Neural cell (in vitro differentiated cells): Measurements from ENCODE around the gene TNF. TPM values are rescaled to one million over a fixed set of nuclear protein-coding genes. Genes with fewer than 3 reads are reported as not detected.

Experiments used
- H2AFZ ChIP-seq: fragments of 200-600, 300-800 bp; sonication (generic), shearing (Covaris generic); 2 replicates; pipeline ENCODE4 v1.6.0; 2014; ENCODE audit warnings: low read depth, mild to moderate bottlenecking, antibody characterized with exemption, low read length, moderate library complexity
- H3F3A ChIP-seq: fragments of 200-600 bp; shearing (Covaris generic); 2 replicates; pipeline ENCODE4 v1.6.1; 2016; ENCODE audit warnings: mild to moderate bottlenecking, moderate library complexity, mixed read lengths, antibody characterized with exemption, low read length; ENCODE audit not compliant: insufficient read depth, poor library complexity, severe bottlenecking
- H3K27ac ChIP-seq: fragments of 200-600, 300-800 bp; sonication (generic), shearing (Covaris generic); 2 replicates; pipeline ENCODE4 v1.5.1; 2014; ENCODE audit warnings: mild to moderate bottlenecking, low read length, moderate library complexity
- H3K27me3 ChIP-seq: fragments of 300-800, 200-600 bp; sonication (generic), shearing (Covaris generic); 2 replicates; pipeline ENCODE4 v1.6.0; 2014; ENCODE audit warnings: mild to moderate bottlenecking, low read depth, low read length, moderate library complexity; ENCODE audit not compliant: insufficient read depth
- H3K36me3 ChIP-seq: fragments of 300-800, 200-600 bp; sonication (generic), shearing (Covaris generic); 2 replicates; pipeline ENCODE4 v1.5.1; 2014; ENCODE audit warnings: mild to moderate bottlenecking, antibody characterized with exemption, low read length, moderate library complexity; ENCODE audit not compliant: insufficient read depth
- H3K4me2 ChIP-seq: fragments of 300-800, 200-600 bp; sonication (generic), shearing (Covaris generic); 2 replicates; pipeline ENCODE4 v1.6.0; 2014; ENCODE audit warnings: mild to moderate bottlenecking, low read length
- H3K4me3 ChIP-seq: fragments of 300-800, 200-600 bp; sonication (generic), shearing (Covaris generic); 2 replicates; pipeline ENCODE4 v1.5.1; 2014; ENCODE audit warnings: mild to moderate bottlenecking, low read length, moderate library complexity
- H3K79me2 ChIP-seq: fragments of 200-600 bp; shearing (Covaris generic); replicated peaks from 2 replicates; pipeline ENCODE4 v1.6.0; 2014; ENCODE audit warnings: mild to moderate bottlenecking, low read length, moderate library complexity; ENCODE audit not compliant: insufficient read depth
- H3K9ac ChIP-seq: fragments of 300-800, 200-600 bp; sonication (generic), shearing (Covaris generic); 2 replicates; pipeline ENCODE4 v1.6.1; 2016; ENCODE audit warnings: mild to moderate bottlenecking, low read length, mixed read lengths
- H3K9me2 ChIP-seq: fragments of 200-600 bp; shearing (Covaris generic); 2 replicates; pipeline ENCODE4 v1.6.1; 2016; ENCODE audit warnings: mild to moderate bottlenecking, low read length, mixed read lengths; ENCODE audit not compliant: insufficient read depth
- H3K9me3 ChIP-seq: fragments of 200-600, 300-800 bp; sonication (generic), shearing (Covaris generic); 2 replicates; pipeline ENCODE4 v1.6.1; 2016; ENCODE audit warnings: mild to moderate bottlenecking, mixed run types, low read length, moderate library complexity, mixed read lengths
- H4K20me1 ChIP-seq: fragments of 200-600 bp; shearing (Covaris generic); 2 replicates; pipeline ENCODE4 v1.6.1; 2016; ENCODE audit warnings: mild to moderate bottlenecking, mixed run types; ENCODE audit not compliant: insufficient read depth
- EP300 ChIP-seq: fragments of 450-650 bp; conservative IDR thresholded peaks from 2 replicates; pipeline ENCODE4 v1.6.1; 2014; ENCODE audit warnings: antibody characterized with exemption, mild to moderate bottlenecking, moderate library complexity; ENCODE audit not compliant: poor library complexity, severe bottlenecking
- EZH2 ChIP-seq: fragments of 200-600, 300-800 bp; shearing (Covaris generic), sonication (generic); IDR thresholded peaks from 2 replicates; pipeline ENCODE4 v1.6.1; 2014; ENCODE audit warnings: antibody characterized with exemption, low read length, borderline replicate concordance, mild to moderate bottlenecking; ENCODE audit not compliant: insufficient read depth, poor library complexity, severe bottlenecking
- MXI1 ChIP-seq: fragments of 450-650 bp; conservative IDR thresholded peaks from 2 replicates; pipeline ENCODE4 v1.6.1; 2014; ENCODE audit warnings: antibody characterized with exemption, mild to moderate bottlenecking; ENCODE audit not compliant: poor library complexity, severe bottlenecking
- POLR2AphosphoS5 ChIP-seq: IDR thresholded peaks from 2 replicates; pipeline ENCODE4 v1.6.1; 2012
- RAD21 ChIP-seq: fragments of 450-650 bp; conservative IDR thresholded peaks from 2 replicates; pipeline ENCODE4 v1.6.1; 2014; ENCODE audit warnings: antibody characterized with exemption, mild to moderate bottlenecking, moderate library complexity
- REST ChIP-seq: IDR thresholded peaks from 2 replicates; pipeline ENCODE4 v1.6.1; 2012; ENCODE audit warnings: borderline replicate concordance
- SMC3 ChIP-seq: fragments of 450-650 bp; conservative IDR thresholded peaks from 2 replicates; pipeline ENCODE4 v1.6.1; 2014; ENCODE audit warnings: antibody characterized with exemption, mild to moderate bottlenecking, moderate library complexity; ENCODE audit not compliant: poor library complexity
- TAF1 ChIP-seq: IDR thresholded peaks from 2 replicates; pipeline ENCODE4 v1.6.1; 2012; ENCODE audit warnings: low read depth
- polyA plus RNA-seq: library from polyadenylated mRNA; depleted of rRNA; stranded (reverse); fragments of >200 nt; gene quantifications from 2 replicates; pipeline ENCODE4 v1.2.3, GENCODE V29; 2014
- TF ChIP-seq, protein P1 (sequence below): fragments of 450-650 bp; IDR thresholded peaks from 2 replicates; pipeline ENCODE4 v1.5.1; 2014; ENCODE audit warnings: antibody characterized with exemption, mild to moderate bottlenecking, moderate library complexity; ENCODE audit not compliant: poor library complexity, severe bottlenecking

TNF gene
- polyA plus RNA-seq, 1 donor from 2014 or later, result not detected

GRCh38 chr6:31614075-31614619, 38.8 kb downstream of the TNF start:
- Histone ChIP-seq H3K27me3 (no peaks in the 10 kb centered on the region), H3K36me3 (no peaks in the 10 kb centered on the region), H3K4me2 (no peak overlapping the region), H4K20me1 (no peaks in the 10 kb centered on the region), H3K9ac (no peak overlapping the region), H3K27ac (no peak overlapping the region), H3K4me3 (no peak overlapping the region), H3K9me3 (no peaks in the 10 kb centered on the region), H3F3A (no peaks in the 10 kb centered on the region), H3K79me2 (no peaks in the 10 kb centered on the region), H3K9me2 (no peaks in the 10 kb centered on the region), H2AFZ (no peak overlapping the region)
- no peak for TF ChIP-seq RAD21
- TF ChIP-seq TAF1, result no peak
- TF ChIP-seq EZH2, result no peak
- no peak for TF ChIP-seq MXI1
- TF ChIP-seq SMC3, result no peak
- TF ChIP-seq REST, result no peak
- no peak for TF ChIP-seq POLR2AphosphoS5
- TF ChIP-seq, protein P1, sequence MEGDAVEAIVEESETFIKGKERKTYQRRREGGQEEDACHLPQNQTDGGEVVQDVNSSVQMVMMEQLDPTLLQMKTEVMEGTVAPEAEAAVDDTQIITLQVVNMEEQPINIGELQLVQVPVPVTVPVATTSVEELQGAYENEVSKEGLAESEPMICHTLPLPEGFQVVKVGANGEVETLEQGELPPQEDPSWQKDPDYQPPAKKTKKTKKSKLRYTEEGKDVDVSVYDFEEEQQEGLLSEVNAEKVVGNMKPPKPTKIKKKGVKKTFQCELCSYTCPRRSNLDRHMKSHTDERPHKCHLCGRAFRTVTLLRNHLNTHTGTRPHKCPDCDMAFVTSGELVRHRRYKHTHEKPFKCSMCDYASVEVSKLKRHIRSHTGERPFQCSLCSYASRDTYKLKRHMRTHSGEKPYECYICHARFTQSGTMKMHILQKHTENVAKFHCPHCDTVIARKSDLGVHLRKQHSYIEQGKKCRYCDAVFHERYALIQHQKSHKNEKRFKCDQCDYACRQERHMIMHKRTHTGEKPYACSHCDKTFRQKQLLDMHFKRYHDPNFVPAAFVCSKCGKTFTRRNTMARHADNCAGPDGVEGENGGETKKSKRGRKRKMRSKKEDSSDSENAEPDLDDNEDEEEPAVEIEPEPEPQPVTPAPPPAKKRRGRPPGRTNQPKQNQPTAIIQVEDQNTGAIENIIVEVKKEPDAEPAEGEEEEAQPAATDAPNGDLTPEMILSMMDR, result no peak
- TF ChIP-seq EP300, result no peak

- Histone ChIP-seq H3K27me3 (no peaks in the 10 kb centered on the region), H3K79me2 (no peaks in the 10 kb centered on the region), H3K27ac (no peak within 1 kb of the TSS), H3K4me2 (no peak within 1 kb of the TSS), H3K9me2 (no peaks in the 10 kb centered on the region), H4K20me1 (no peaks in the 10 kb centered on the region), H3K4me3 (no peak within 1 kb of the TSS), H3K36me3 (no peaks in the 10 kb centered on the region), H3K9ac (no peak within 1 kb of the TSS), H3F3A (no peaks in the 10 kb centered on the region), H2AFZ (no peak within 1 kb of the TSS), H3K9me3 (no peaks in the 10 kb centered on the region)
- no peak for TF ChIP-seq REST
- TF ChIP-seq POLR2AphosphoS5, result no peak
- TF ChIP-seq SMC3, result no peak
- TF ChIP-seq TAF1, result no peak
- no peak for TF ChIP-seq EP300
- TF ChIP-seq MXI1, result no peak
- TF ChIP-seq, protein P1, result no peak
- TF ChIP-seq RAD21, result no peak
- TF ChIP-seq EZH2, result no peak
These were observed 39.6 kb downstream of the TNF start, which contains the start of gene AIF1 for GRCh38 chr6:31614684-31615578. AIF1 (plus strand) TSS chr6:31615234; CDS start chr6:31615330, 96 bp downstream.
